Sigmoid colon (tissue), 7 donors: Measurements from ENCODE around the gene PXK. TPM values are rescaled to one million over a fixed set of nuclear protein-coding genes. Genes with fewer than 3 reads are reported as not detected.

Experiments
- DNase-seq: peaks from one replicate; pipeline ENCODE4 v3.0.0-alpha.2; 2019
- H3K27ac ChIP-seq, 4 donors: fragments of 200-600 bp; sonication (generic); one replicate each; pipeline ENCODE4 v1.5.1; 2016 to 2019; ENCODE audit warnings: mild to moderate bottlenecking in 1 of 4
- H3K27me3 ChIP-seq, 3 donors: fragments of 200-600 bp; sonication (generic); one replicate each; pipeline ENCODE4 v1.5.1; 2019; ENCODE audit warnings: mild to moderate bottlenecking in 1 of 3
- H3K36me3 ChIP-seq, 4 donors: fragments of 200-600 bp; sonication (generic); one replicate each; pipeline ENCODE4 v1.5.1; 2016 to 2019
- H3K4me1 ChIP-seq, 4 donors: fragments of 200-600 bp; sonication (generic); one replicate each; pipeline ENCODE4 v1.5.1; 2017 to 2019
- H3K4me3 ChIP-seq, 4 donors: fragments of 200-600 bp; sonication (generic); one replicate each; pipeline ENCODE4 v1.5.1; 2017 to 2019; ENCODE audit warnings: mild to moderate bottlenecking in 2 of 4, moderate library complexity in 1 of 4
- H3K9me3 ChIP-seq, 4 donors: fragments of 200-600 bp in 3 of 4; sonication (generic) in 3 of 4; one replicate each; pipeline versions ENCODE4 v1.5.1 to v1.6.1; 2013 to 2019
- CTCF ChIP-seq, 4 experiments: fragments of 450-650 bp in 3 of 4; fragments of 200-600 bp in 1 of 4; IDR thresholded peaks; one replicate each; pipeline ENCODE4 v1.5.1; 2016 to 2019; ENCODE audit warnings: antibody characterized with exemption in 4 of 4, mild to moderate bottlenecking in 3 of 4, moderate library complexity in 2 of 4
- EP300 ChIP-seq, 4 donors: sonication (generic); formaldehyde crosslinking; IDR thresholded peaks; one replicate each; pipeline ENCODE4 v1.6.1; 2017; ENCODE audit warnings: antibody characterized with exemption in 4 of 4
- POLR2A ChIP-seq, 2 donors: fragments of 450-650 bp; IDR thresholded peaks; one replicate each; pipeline ENCODE4 v1.6.1; 2016; ENCODE audit warnings: antibody characterized with exemption in 2 of 2, mild to moderate bottlenecking in 2 of 2, moderate library complexity in 2 of 2
- POLR2AphosphoS5 ChIP-seq, 4 donors: sonication (generic); formaldehyde crosslinking; IDR thresholded peaks; one replicate each; pipeline ENCODE4 v1.6.1; 2017; ENCODE audit warnings: antibody characterized with exemption in 4 of 4
- WGBS, 2 donors: extraction: QIAGEN DNeasy Blood & Tissue Kit; methylation state at CpG; one replicate each; pipeline ENCODE4 v1.1.7; 2013; 5-methylcytosine and 5-hydroxymethylcytosine counted together
- intact Hi-C: fragments of 100-400 bp; cut with DNase I; formaldehyde crosslinking; loops from one replicate; pipeline ENCODE4 v1.15.1; 2023
- polyA plus RNA-seq, 3 donors: library from polyadenylated mRNA; stranded (reverse); fragments of 200-250 nt; gene quantifications; one replicate each; pipeline ENCODE4 v1.2.3, GENCODE V29; 2013
- total RNA-seq, 4 donors: library from RNA; depleted of rRNA; stranded (reverse); fragments of >200 nt; gene quantifications; one replicate each; pipeline ENCODE4 v1.1.0, GENCODE V29; 2016
- donor health status: healthy with polysubstance abuse.
- donor health status: Bipolar disorder and iron deficiency.
- donor health status: healthy.

PXK gene
- total and polyA plus RNA-seq, 7 donors: 6.9 to 58.7 (median 30.3) TPM

- intact Hi-C loops: no loop called here
- WGBS, 2 donors: 69 to 85% methylated on average over 3 of the region's 3 CpGs
- Histone ChIP-seq H3K4me3 (no peak overlapping the region), H3K36me3 (peaks cover 0 to 4% (median 0%) of the 10 kb centered on the region in 4 donors), H3K9me3 (no peaks in the 10 kb centered on the region), H3K27me3 (no peaks in the 10 kb centered on the region), H3K4me1 (peaks cover 0 to 69% (median 57%) of the 10 kb centered on the region in 4 donors), H3K27ac (peak overlapping the region; percentile 61 to 78 (median 64))
- no peak for TF ChIP-seq POLR2A (IDR thresholded peaks at IDR 0.05)
- TF ChIP-seq POLR2AphosphoS5 (IDR thresholded peaks at IDR 0.05): peak in 2 of 4 donors; percentile 24
- DNase-seq: no peak
These were observed 54.1 kb downstream of the PXK start for GRCh38 chr3:58386626-58387365.

- Histone ChIP-seq H3K4me3 (no peak overlapping the region), H3K36me3 (peaks cover 0 to 5% (median 0%) of the 10 kb centered on the region in 4 donors), H3K4me1 (peaks cover 0 to 79% (median 65%) of the 10 kb centered on the region in 4 donors), H3K9me3 (no peaks in the 10 kb centered on the region), H3K27ac (peak overlapping the region; percentile 61 to 78 (median 64)), H3K27me3 (no peaks in the 10 kb centered on the region)
- WGBS, 2 donors: 74 to 77% methylated on average over 6 of the region's 6 CpGs
- no peak for TF ChIP-seq POLR2AphosphoS5 (IDR thresholded peaks at IDR 0.05)
- no peak for TF ChIP-seq POLR2A (IDR thresholded peaks at IDR 0.05)
- TF ChIP-seq EP300 (IDR thresholded peaks at IDR 0.05): no peak
- no peak for TF ChIP-seq CTCF (IDR thresholded peaks at IDR 0.05)
- DNase-seq: no peak
- intact Hi-C loops: no loop called here
These were observed 55.2 kb downstream of the PXK start for GRCh38 chr3:58387650-58388546.

- no peak for TF ChIP-seq EP300 (IDR thresholded peaks at IDR 0.05)
- TF ChIP-seq POLR2A (IDR thresholded peaks at IDR 0.05): no peak
- peak in 2 of 4 donors; percentile 14 to 27 for TF ChIP-seq POLR2AphosphoS5 (IDR thresholded peaks at IDR 0.05)
- TF ChIP-seq CTCF (IDR thresholded peaks at IDR 0.05): no peak
- H3K4me3 ChIP-seq: no peak overlapping the region
- DNase-seq: no peak
- peaks cover 0 to 73% (median 62%) of the 10 kb centered on the region in 4 donors for H3K4me1 ChIP-seq
- peaks cover 0 to 11% (median 0%) of the 10 kb centered on the region in 4 donors for H3K36me3 ChIP-seq
- H3K27me3 ChIP-seq: no peaks in the 10 kb centered on the region
- H3K9me3 ChIP-seq: no peaks in the 10 kb centered on the region
- intact Hi-C loops: no loop called here
- H3K27ac ChIP-seq: peak overlapping the region; percentile 55 to 78 (median 64)
These were observed 55.9 kb downstream of the PXK start for GRCh38 chr3:58388550-58389091.

- H3K27me3 ChIP-seq: no peaks in the 10 kb centered on the region
- TF ChIP-seq POLR2AphosphoS5 (IDR thresholded peaks at IDR 0.05) (no peak), EP300 (IDR thresholded peaks at IDR 0.05) (no peak), POLR2A (IDR thresholded peaks at IDR 0.05) (no peak), CTCF (IDR thresholded peaks at IDR 0.05) (no peak)
- H3K4me3 ChIP-seq: no peak overlapping the region
- peak overlapping the region; percentile 5 to 56 (median 36) for H3K27ac ChIP-seq
- H3K9me3 ChIP-seq: no peaks in the 10 kb centered on the region
- intact Hi-C loops: no loop called here
- peaks cover under 1 to 33% (median 3%) of the 10 kb centered on the region in 4 donors for H3K36me3 ChIP-seq
- H3K4me1 ChIP-seq: peaks cover 0 to 69% (median 54%) of the 10 kb centered on the region in 4 donors
- WGBS, 2 donors: 74 to 83% methylated on average over 3 of the region's 3 CpGs
- no peak for DNase-seq
These were observed 58.6 kb downstream of the PXK start for GRCh38 chr3:58391156-58391865.
